Osteoblast (primary cell): ENCODE data around the gene C1QL4. TPM values are rescaled to one million over a fixed set of nuclear protein-coding genes. Genes with fewer than 3 reads are reported as not detected.
"Not testable (repeated sequence)": the region's sequence is repeated elsewhere in the genome, so short reads cannot be mapped to it uniquely, and the experiment has no call there.

Source experiments
- DNase-seq: peaks from one replicate; pipeline ENCODE4 v3.0.0; 2011; ENCODE audit warnings: low spot score, mixed read lengths; ENCODE audit not compliant: insufficient read length; ENCODE audit errors: missing footprints
- H2AFZ ChIP-seq: 2 replicates; pipeline ENCODE4 v1.6.0; 2011; ENCODE audit warnings: mild to moderate bottlenecking, low read length
- H3K27ac ChIP-seq: 2 replicates; pipeline ENCODE4 v1.5.1; 2011; ENCODE audit warnings: mild to moderate bottlenecking, low read depth, low read length, moderate library complexity
- H3K27me3 ChIP-seq: 2 replicates; pipeline ENCODE4 v1.6.0; 2012; ENCODE audit warnings: mild to moderate bottlenecking, control low read depth, inconsistent platforms, low read length, moderate library complexity; ENCODE audit not compliant: insufficient read depth
- H3K36me3 ChIP-seq: 2 replicates; pipeline ENCODE4 v1.5.1; 2011; ENCODE audit warnings: mild to moderate bottlenecking, low read length, control low read depth, moderate library complexity; ENCODE audit not compliant: insufficient read depth
- H3K4me1 ChIP-seq: 2 replicates; pipeline ENCODE4 v1.5.1; 2011; ENCODE audit warnings: mild to moderate bottlenecking, low read length, control low read depth, moderate library complexity; ENCODE audit not compliant: insufficient read depth
- H3K4me2 ChIP-seq: 2 replicates; pipeline ENCODE4 v1.6.0; 2011; ENCODE audit warnings: mild to moderate bottlenecking, low read length; ENCODE audit not compliant: insufficient read depth
- H3K4me3 ChIP-seq: fragments of 200-600 bp; sonication (generic); 3 replicates; pipeline ENCODE4 v1.5.1; 2012; ENCODE audit warnings: mild to moderate bottlenecking, low read length, inconsistent platforms; ENCODE audit not compliant: insufficient read depth
- H3K79me2 ChIP-seq: 2 replicates; pipeline ENCODE4 v1.6.0; 2012; ENCODE audit warnings: mild to moderate bottlenecking, low read length, control low read depth, inconsistent platforms; ENCODE audit not compliant: insufficient read depth
- H3K9me3 ChIP-seq: 2 replicates; pipeline ENCODE4 v1.5.1; 2011; ENCODE audit warnings: low read depth, low read length, control low read depth
- H4K20me1 ChIP-seq: 2 replicates; pipeline ENCODE4 v1.6.0; 2012; ENCODE audit warnings: mild to moderate bottlenecking, low read length, control low read depth; ENCODE audit not compliant: insufficient read depth
- total RNA-seq: library from RNA; depleted of rRNA; stranded (reverse); fragments of >200 nt; gene quantifications from 2 replicates; pipeline ENCODE4 v1.2.3, GENCODE V29; 2012
- TF ChIP-seq, protein P1 (sequence below): IDR thresholded peaks from 2 replicates; pipeline ENCODE4 v1.5.1; 2011; ENCODE audit warnings: mild to moderate bottlenecking, low read depth, low read length, moderate library complexity; ENCODE audit errors: extremely low read depth

Gene C1QL4
- total RNA-seq, 1 donor: 0.36 TPM

DNA sequence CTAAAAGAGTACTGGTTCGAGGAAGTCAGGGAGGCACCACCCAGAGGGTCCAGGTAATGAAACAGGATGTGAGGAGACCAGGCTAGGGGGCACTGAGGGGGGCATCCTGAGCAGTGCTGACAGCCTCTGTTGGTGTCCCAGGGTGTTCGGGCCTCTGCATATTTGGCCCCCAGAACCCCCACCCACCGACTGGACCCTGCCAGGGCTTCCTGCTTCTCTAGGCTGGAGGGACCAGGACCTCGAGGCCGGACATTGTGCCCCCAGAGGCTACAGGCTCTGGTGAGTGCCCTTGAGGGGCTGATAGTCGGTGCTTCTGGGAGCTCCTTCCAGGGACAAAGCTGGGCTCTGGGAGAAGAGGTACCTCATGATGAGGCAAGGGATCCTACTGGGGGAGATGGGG is 11.4 kb downstream of the C1QL4 start:
- Histone ChIP-seq H3K4me3 (no peak overlapping the region), H2AFZ (no peak overlapping the region), H3K9me3 (no peaks in the 10 kb centered on the region), H3K27ac (no peak overlapping the region), H3K36me3 (peaks cover 10% of the 10 kb centered on the region), H3K4me2 (no peak overlapping the region), H3K4me1 (peaks cover 19% of the 10 kb centered on the region), H3K27me3 (no peaks in the 10 kb centered on the region), H3K79me2 (peaks cover 15% of the 10 kb centered on the region), H4K20me1 (no peaks in the 10 kb centered on the region)
- DNase-seq: no peak
- TF ChIP-seq, protein P1, sequence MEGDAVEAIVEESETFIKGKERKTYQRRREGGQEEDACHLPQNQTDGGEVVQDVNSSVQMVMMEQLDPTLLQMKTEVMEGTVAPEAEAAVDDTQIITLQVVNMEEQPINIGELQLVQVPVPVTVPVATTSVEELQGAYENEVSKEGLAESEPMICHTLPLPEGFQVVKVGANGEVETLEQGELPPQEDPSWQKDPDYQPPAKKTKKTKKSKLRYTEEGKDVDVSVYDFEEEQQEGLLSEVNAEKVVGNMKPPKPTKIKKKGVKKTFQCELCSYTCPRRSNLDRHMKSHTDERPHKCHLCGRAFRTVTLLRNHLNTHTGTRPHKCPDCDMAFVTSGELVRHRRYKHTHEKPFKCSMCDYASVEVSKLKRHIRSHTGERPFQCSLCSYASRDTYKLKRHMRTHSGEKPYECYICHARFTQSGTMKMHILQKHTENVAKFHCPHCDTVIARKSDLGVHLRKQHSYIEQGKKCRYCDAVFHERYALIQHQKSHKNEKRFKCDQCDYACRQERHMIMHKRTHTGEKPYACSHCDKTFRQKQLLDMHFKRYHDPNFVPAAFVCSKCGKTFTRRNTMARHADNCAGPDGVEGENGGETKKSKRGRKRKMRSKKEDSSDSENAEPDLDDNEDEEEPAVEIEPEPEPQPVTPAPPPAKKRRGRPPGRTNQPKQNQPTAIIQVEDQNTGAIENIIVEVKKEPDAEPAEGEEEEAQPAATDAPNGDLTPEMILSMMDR: no peak

DNA sequence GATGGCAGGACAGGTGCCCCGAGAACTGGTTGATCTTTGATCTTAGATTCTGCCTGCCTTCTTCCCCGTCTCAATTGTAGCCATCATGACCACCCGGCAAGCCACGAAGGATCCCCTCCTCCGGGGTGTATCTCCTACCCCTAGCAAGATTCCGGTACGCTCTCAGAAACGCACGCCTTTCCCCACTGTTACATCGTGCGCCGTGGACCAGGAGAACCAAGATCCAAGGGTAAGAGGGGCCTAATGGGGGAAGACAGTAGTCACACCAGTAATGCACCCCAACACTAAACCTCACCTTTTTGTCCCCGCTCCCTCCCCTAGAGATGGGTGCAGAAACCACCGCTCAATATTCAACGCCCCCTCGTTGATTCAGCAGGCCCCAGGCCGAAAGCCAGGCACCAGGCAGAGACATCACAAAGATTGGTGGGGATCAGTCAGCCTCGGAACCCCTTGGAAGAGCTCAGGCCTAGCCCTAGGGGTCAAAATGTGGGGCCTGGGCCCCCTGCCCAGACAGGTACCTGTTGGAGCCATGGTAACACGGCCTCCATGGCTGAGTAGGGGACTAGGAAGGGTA is 13.4 kb downstream of the C1QL4 start:
- TF ChIP-seq, protein P1: no peak
- H3K27ac ChIP-seq: peak overlapping the region; percentile 47

DNA sequence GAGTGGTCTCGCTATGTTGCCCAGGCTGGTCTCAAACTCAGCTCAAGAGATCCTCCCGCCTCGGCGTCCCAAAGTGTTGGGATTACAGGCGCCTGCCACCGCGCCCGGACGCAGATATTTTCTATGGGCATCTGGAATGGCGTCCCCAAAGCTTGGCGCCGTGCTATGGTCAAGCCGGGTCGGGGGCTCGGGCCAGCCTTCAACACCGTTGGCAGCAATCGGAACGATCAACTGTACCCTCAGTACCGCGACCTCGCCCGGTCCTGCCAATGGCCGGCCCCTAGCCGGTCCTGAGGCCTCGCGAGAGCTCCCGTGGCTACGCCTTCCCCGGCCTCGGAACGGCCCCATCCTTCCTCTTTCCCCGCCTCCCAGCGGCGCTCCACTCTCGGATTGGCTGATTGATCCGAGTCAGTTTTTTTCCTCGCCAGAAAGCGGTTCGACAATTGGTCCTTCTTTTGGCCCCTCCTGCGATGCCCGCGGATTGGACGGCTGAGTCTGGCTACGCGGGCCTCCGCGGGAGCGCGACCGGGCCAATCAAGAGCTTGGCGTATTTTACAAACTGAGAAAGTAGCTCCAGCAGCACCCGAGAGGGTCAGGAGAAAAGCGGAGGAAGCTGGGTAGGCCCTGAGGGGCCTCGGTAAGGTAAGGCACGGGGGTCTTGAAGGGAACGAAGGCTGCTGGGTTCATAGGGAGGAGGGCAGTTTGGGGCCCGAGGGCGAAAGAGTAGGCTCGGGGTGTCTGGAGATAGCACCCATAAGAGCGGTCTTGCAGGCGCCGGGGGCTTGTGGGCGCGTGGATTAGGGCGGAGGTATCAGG is 14.1 kb downstream of the C1QL4 start, which contains the start of gene TROAP:
TROAP (plus strand) TSS at position 548 of the 816 bp plus-strand sequence. CDS start 354 bp downstream, outside the sequence.
- H4K20me1 ChIP-seq: no peaks in the 10 kb centered on the region
- H3K36me3 ChIP-seq: no peaks in the 10 kb centered on the region
- H2AFZ ChIP-seq: peak within 1 kb of the TSS; percentile 100
- H3K4me2 ChIP-seq: peak within 1 kb of the TSS; percentile 94
- H3K4me3 ChIP-seq: peak within 1 kb of the TSS; percentile 89
- peaks cover 19% of the 10 kb centered on the region for H3K4me1 ChIP-seq
- no peaks in the 10 kb centered on the region for H3K9me3 ChIP-seq
- DNase-seq: peak; percentile 99
- no peaks in the 10 kb centered on the region for H3K27me3 ChIP-seq
- TF ChIP-seq, protein P1: no peak
- H3K79me2 ChIP-seq: peaks cover 15% of the 10 kb centered on the region
- peak within 1 kb of the TSS; percentile 65 for H3K27ac ChIP-seq

More for the DNA sequence above, 13.4 kb downstream of the C1QL4 start:
- H3K79me2 ChIP-seq: peaks cover 15% of the 10 kb centered on the region
- peaks cover 19% of the 10 kb centered on the region for H3K4me1 ChIP-seq
- H2AFZ ChIP-seq: peak overlapping the region; percentile 100
- peak; percentile 67 for DNase-seq
- H3K36me3 ChIP-seq: no peaks in the 10 kb centered on the region
- H3K4me2 ChIP-seq: peak overlapping the region; percentile 94
- H3K4me3 ChIP-seq: peak overlapping the region; percentile 89
- no peaks in the 10 kb centered on the region for H4K20me1 ChIP-seq
- H3K27me3 ChIP-seq: no peaks in the 10 kb centered on the region
- no peaks in the 10 kb centered on the region for H3K9me3 ChIP-seq

DNA sequence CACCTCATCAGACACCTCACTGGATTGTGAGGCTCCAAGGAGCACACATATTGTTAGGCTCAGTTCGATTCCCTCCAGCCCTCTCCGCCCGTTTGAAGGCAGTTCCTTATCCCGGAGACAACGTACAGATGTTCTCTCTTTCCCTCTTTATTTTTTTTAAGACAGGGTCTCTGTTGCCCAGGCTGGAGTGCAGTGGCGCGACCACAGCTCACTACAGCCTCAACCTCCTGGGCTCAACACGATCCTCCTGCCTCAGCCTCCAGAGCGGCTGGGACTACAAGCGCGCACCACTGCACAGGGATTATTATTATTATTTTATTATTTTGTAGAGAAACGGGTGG is 14.7 kb downstream of the C1QL4 start:
- H4K20me1 ChIP-seq: no peaks in the 10 kb centered on the region
- TF ChIP-seq, protein P1: no peak
- H3K36me3 ChIP-seq: no peaks in the 10 kb centered on the region
- no peak for DNase-seq
- peaks cover 19% of the 10 kb centered on the region for H3K4me1 ChIP-seq
- peak overlapping the region; percentile 65 for H3K27ac ChIP-seq
- H3K79me2 ChIP-seq: peaks cover 15% of the 10 kb centered on the region
- H3K4me2 ChIP-seq: peak overlapping the region; percentile 94
- H3K27me3 ChIP-seq: no peaks in the 10 kb centered on the region
- H2AFZ ChIP-seq: peak overlapping the region; percentile 98
- H3K9me3 ChIP-seq: no peaks in the 10 kb centered on the region
- peak overlapping the region; percentile 89 for H3K4me3 ChIP-seq

DNA sequence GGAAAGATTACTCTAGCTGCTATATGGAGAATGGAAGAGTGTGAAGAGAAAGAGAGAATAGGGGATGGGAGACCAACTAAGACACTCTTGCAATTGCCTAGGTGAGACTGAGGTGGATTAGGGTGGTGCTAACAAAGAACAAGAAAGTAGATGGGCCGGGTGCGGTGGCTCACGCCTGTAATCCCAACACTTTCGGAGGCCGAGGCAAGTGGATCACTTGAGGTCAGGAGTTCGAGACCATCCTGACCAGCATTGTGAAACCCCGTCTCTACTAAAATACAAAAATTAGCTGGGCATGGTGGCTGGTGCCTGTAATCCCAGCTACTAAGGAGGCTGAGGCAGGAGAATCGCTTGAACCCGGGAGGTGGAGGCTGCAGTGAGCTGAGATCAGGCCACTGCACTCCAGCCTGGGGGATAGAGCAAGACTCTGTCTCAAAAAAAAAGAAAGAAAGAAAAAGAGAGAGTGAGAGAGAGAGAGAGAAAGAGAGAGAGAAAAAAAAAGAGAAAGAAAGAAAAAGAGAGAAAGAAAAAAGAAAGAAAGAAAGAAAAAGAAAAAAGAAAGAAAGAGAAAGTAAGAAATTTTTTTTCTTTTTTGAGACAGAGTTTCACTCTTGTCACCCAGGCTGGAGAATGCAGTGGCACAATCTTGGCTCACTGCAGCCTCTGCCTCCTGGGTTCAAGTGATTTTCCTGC is 16.4 kb downstream of the C1QL4 start:
- peak; percentile 17 for DNase-seq
- not testable (repeated sequence) for H3K9me3 ChIP-seq, H4K20me1 ChIP-seq, H3K4me3 ChIP-seq, H3K4me2 ChIP-seq, H3K27me3 ChIP-seq, H3K27ac ChIP-seq, H3K36me3 ChIP-seq, H2AFZ ChIP-seq
- Histone ChIP-seq H3K79me2 (peaks cover 15% of the 10 kb centered on the region), H3K4me1 (peaks cover 19% of the 10 kb centered on the region)
